NCI-H1694 treated with DMSO at 0.1 percent for 48 hours (cell line): ENCODE measurements around the gene CCDC171.
"Not testable (repeated sequence)": the region's sequence is repeated elsewhere in the genome, so short reads cannot be mapped to it uniquely, and the experiment has no call there.

Experiments
- DNase-seq: peaks from one replicate; lab custom pipeline; 2025; lab: John Stamatoyannopoulos, UW

CCDC171 gene

GRCh38 chr9:15763371-15763770 is 210.5 kb downstream of the CCDC171 start:
- no peak for DNase-seq

- DNase-seq, result no peak
These were observed 211.3 kb downstream of the CCDC171 start for GRCh38 chr9:15764131-15764530.

- no peak for DNase-seq
These were observed 216.7 kb downstream of the CCDC171 start for GRCh38 chr9:15769547-15769946.

GRCh38 chr9:15778861-15779260 is 226.0 kb downstream of the CCDC171 start:
- DNase-seq, result no peak

GRCh38 chr9:15782106-15782505 is 229.3 kb downstream of the CCDC171 start:
- DNase-seq, result no peak

GRCh38 chr9:15785584-15785983 is 232.7 kb downstream of the CCDC171 start:
- DNase-seq, result no peak

- DNase-seq, result no peak
These were observed 233.8 kb downstream of the CCDC171 start for GRCh38 chr9:15786616-15787015.

GRCh38 chr9:15810219-15810899 is 257.5 kb downstream of the CCDC171 start:
- not testable (repeated sequence) for DNase-seq

GRCh38 chr9:15813076-15813475 is 260.2 kb downstream of the CCDC171 start:
- DNase-seq, result no peak

- no peak for DNase-seq
These were observed 271.5 kb downstream of the CCDC171 start for GRCh38 chr9:15824310-15824709.

GRCh38 chr9:15831384-15831783 is 278.5 kb downstream of the CCDC171 start:
- DNase-seq, result no peak

GRCh38 chr9:15834541-15834940 is 281.7 kb downstream of the CCDC171 start:
- DNase-seq, result peak; percentile 2

- DNase-seq, result peak; percentile 47
These were observed 284.3 kb downstream of the CCDC171 start for GRCh38 chr9:15837079-15837679.

- no peak for DNase-seq
These were observed 289.2 kb downstream of the CCDC171 start for GRCh38 chr9:15842051-15842450.

- no peak for DNase-seq
These were observed 290.5 kb downstream of the CCDC171 start for GRCh38 chr9:15843316-15843715.

GRCh38 chr9:15843931-15844330 is 291.1 kb downstream of the CCDC171 start:
- no peak for DNase-seq

GRCh38 chr9:15846611-15847010 is 293.8 kb downstream of the CCDC171 start:
- DNase-seq, result no peak

- no peak for DNase-seq
These were observed 297.0 kb downstream of the CCDC171 start for GRCh38 chr9:15849871-15850270.

GRCh38 chr9:15851766-15852165 is 298.9 kb downstream of the CCDC171 start:
- no peak for DNase-seq

- no peak for DNase-seq
These were observed 303.7 kb downstream of the CCDC171 start for GRCh38 chr9:15856591-15856990.

- no peak for DNase-seq
These were observed 314.5 kb downstream of the CCDC171 start for GRCh38 chr9:15867334-15867733.

GRCh38 chr9:15867988-15868387 is 315.1 kb downstream of the CCDC171 start:
- DNase-seq, result peak; percentile 32

- DNase-seq, result peak; percentile 40
These were observed 320.8 kb downstream of the CCDC171 start for GRCh38 chr9:15873573-15874177.
